H4 (cell line): Measurements from ENCODE around the gene FER1L5. TPM values are rescaled to one million over a fixed set of nuclear protein-coding genes. Genes with fewer than 3 reads are reported as not detected.
"Not testable (repeated sequence)": the region's sequence is repeated elsewhere in the genome, so short reads cannot be mapped to it uniquely, and the experiment has no call there.

ENCODE experiments used
- DNase-seq: peaks from one replicate; pipeline ENCODE4 v3.0.0-alpha.2; 2015; ENCODE audit warnings: low spot score
- total RNA-seq: library from RNA; depleted of rRNA; stranded (reverse); fragments of >200 nt; shearing (Covaris generic); gene quantifications from 2 replicates; pipeline ENCODE4 v1.2.3, GENCODE V29; 2014

Gene FER1L5
- total RNA-seq, 1 experiment from 2014 or later, result not detected

- DNase-seq, result no peak
Measured at GRCh38 chr2:96636551-96637171, 5.9 kb upstream of the FER1L5 start.

GRCh38 chr2:96637385-96638143 is 5.0 kb upstream of the FER1L5 start:
- DNase-seq, result peak; percentile 86

GRCh38 chr2:96638144-96639121 is 4.1 kb upstream of the FER1L5 start, which contains the start of gene KANSL3:
KANSL3 (minus strand) TSS chr2:96638312; CDS start chr2:96637135, 1,177 bp downstream.
- DNase-seq, result peak; percentile 88

- no peak for DNase-seq
Measured at GRCh38 chr2:96647681-96648080, 5.1 kb downstream of the FER1L5 start.

- DNase-seq, result no peak
Measured at GRCh38 chr2:96648306-96648930, 5.9 kb downstream of the FER1L5 start.

GRCh38 chr2:96649342-96649741 is 6.8 kb downstream of the FER1L5 start:
- no peak for DNase-seq

GRCh38 chr2:96651793-96652192 is 9.2 kb downstream of the FER1L5 start:
- DNase-seq, result no peak

GRCh38 chr2:96654791-96655190 is 12.2 kb downstream of the FER1L5 start:
- not testable (repeated sequence) for DNase-seq

GRCh38 chr2:96655526-96655925 is 13.0 kb downstream of the FER1L5 start:
- DNase-seq, result no peak

GRCh38 chr2:96656540-96656939 is 14.0 kb downstream of the FER1L5 start:
- DNase-seq, result no peak

GRCh38 chr2:96661324-96661723 is 18.8 kb downstream of the FER1L5 start:
- DNase-seq, result no peak

- DNase-seq, result no peak
Measured at GRCh38 chr2:96662360-96662759, 19.8 kb downstream of the FER1L5 start.

GRCh38 chr2:96663177-96663576 is 20.6 kb downstream of the FER1L5 start:
- DNase-seq, result no peak

- DNase-seq, result no peak
Measured at GRCh38 chr2:96663829-96664228, 21.3 kb downstream of the FER1L5 start.

- no peak for DNase-seq
Measured at GRCh38 chr2:96664366-96664925, 21.9 kb downstream of the FER1L5 start.

- DNase-seq, result peak; percentile 97
Measured at GRCh38 chr2:96665083-96665569, 22.6 kb downstream of the FER1L5 start.

- DNase-seq, result not testable (repeated sequence)
Measured at GRCh38 chr2:96665717-96666116, 23.2 kb downstream of the FER1L5 start.

- DNase-seq, result no peak
Measured at GRCh38 chr2:96668771-96669170, 26.2 kb downstream of the FER1L5 start.

GRCh38 chr2:96669539-96670215 is 27.1 kb downstream of the FER1L5 start:
- no peak for DNase-seq

- no peak for DNase-seq
Measured at GRCh38 chr2:96679848-96680247, 37.3 kb downstream of the FER1L5 start.
